ENCODE data around the gene CD6. TPM values are rescaled to one million over a fixed set of nuclear protein-coding genes. Genes with fewer than 3 reads are reported as not detected.

Gene CD6
- total RNA-seq, 1 experiment from 2014 or later = not detected

DNA sequence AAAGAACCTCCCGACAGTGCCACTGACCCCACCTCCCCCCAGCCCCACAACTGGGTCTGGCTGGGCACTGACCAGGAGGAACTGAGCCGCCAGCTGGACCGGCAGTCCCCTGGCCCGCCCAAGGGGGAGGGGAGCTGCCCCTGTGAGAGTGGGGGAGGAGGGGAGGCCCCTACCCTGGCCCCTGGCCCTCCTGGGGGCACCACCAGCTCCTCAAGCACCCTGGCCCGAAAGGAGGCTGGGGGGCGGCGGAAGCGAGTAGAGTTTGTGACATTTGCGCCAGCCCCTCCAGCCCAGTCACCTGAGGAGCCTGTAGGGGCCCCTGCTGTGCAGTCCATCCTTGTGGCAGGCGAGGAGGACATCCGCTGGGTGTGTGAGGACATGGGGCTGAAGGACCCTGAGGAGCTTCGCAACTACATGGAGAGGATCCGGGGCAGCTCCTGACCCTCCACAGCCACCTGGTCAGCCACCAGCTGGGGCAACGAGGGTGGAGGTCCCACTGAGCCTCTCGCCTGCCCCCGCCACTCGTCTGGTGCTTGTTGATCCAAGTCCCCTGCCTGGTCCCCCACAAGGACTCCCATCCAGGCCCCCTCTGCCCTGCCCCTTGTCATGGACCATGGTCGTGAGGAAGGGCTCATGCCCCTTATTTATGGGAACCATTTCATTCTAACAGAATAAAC lies 34.9 kb upstream of the CD6 start:
- Histone ChIP-seq H3K4me1 (ENCODE audit: insufficient read depth, low read length) (no peaks in the 10 kb centered on the region), H2AFZ (ENCODE audit: low read length) (no peak overlapping the region), H3T11ph (ENCODE audit: low read length) (no peak overlapping the region), H3K79me1 (ENCODE audit: insufficient read depth, low read depth, low read length, poor library complexity, severe bottlenecking) (no peaks in the 10 kb centered on the region), H3K27me3 (ENCODE audit: insufficient read depth, low read length) (no peaks in the 10 kb centered on the region), H2BK120ac (ENCODE audit: low read depth, low read length, poor library complexity, severe bottlenecking) (no peak overlapping the region), H2BK5ac (ENCODE audit: insufficient read length, low read length) (no peak overlapping the region), H3K4me2 (ENCODE audit: insufficient read depth, insufficient read length, low read length) (no peak overlapping the region), H4K5ac (ENCODE audit: insufficient read length, low read depth, low read length) (no peak overlapping the region), H3K14ac (ENCODE audit: insufficient read depth, low read length) (no peak overlapping the region), H3K9me3 (ENCODE audit: control insufficient read depth, low read depth, low read length) (no peaks in the 10 kb centered on the region), H3K9ac (ENCODE audit: extremely low read depth, insufficient read length, low read length) (no peak overlapping the region), H3K23me2 (ENCODE audit: insufficient read length, low read depth, low read length, poor library complexity, severe bottlenecking) (no peaks in the 10 kb centered on the region), H2AK5ac (ENCODE audit: insufficient read length, low read length) (no peak overlapping the region), H3K4ac (ENCODE audit: low read depth, low read length) (no peak overlapping the region), H3K18ac (ENCODE audit: insufficient read length, low read depth, low read length) (no peak overlapping the region), H2BK12ac (ENCODE audit: insufficient read length, low read depth, low read length) (no peak overlapping the region), H4K91ac (ENCODE audit: insufficient read length, low read depth, low read length) (no peak overlapping the region), H3K79me2 (ENCODE audit: insufficient read depth, low read length) (no peaks in the 10 kb centered on the region), H2BK15ac (ENCODE audit: low read depth, low read length) (no peak overlapping the region), H4K20me1 (ENCODE audit: control insufficient read depth, insufficient read depth, insufficient read length) (no peaks in the 10 kb centered on the region), H3K23ac (ENCODE audit: insufficient read length, low read depth, low read length) (no peak overlapping the region), H3K27ac (ENCODE audit: insufficient read length, low read depth, low read length) (no peak overlapping the region), H4K8ac (replicated peaks; ENCODE audit: insufficient read length, low read depth, low read length) (no peak overlapping the region), H3K56ac (ENCODE audit: insufficient read length, low read depth, low read length) (no peak overlapping the region), H2BK20ac (ENCODE audit: low read depth, low read length, poor library complexity, severe bottlenecking) (no peak overlapping the region)
- Mint-ChIP-seq H3K36me3 (ENCODE audit: insufficient read depth in 1 of 3, low read depth in 3 of 3) (peaks cover 4 to 31% (median 26%) of the 10 kb centered on the region in 3 experiments; a peak in 6 of 7 replicates), H3K4me3 (no peak overlapping the region), H3K4me1 (peaks cover 13 to 19% of the 10 kb centered on the region in 2 experiments), H3K27me3 (ENCODE audit: low read depth) (peaks cover 2% of the 10 kb centered on the region), H3K27ac (peak overlapping the region in 1 of 3 experiments; percentile 18; a peak in 3 of 7 replicates), H3K9me3 (no peaks in the 10 kb centered on the region)
- TF ChIP-seq, protein P1, sequence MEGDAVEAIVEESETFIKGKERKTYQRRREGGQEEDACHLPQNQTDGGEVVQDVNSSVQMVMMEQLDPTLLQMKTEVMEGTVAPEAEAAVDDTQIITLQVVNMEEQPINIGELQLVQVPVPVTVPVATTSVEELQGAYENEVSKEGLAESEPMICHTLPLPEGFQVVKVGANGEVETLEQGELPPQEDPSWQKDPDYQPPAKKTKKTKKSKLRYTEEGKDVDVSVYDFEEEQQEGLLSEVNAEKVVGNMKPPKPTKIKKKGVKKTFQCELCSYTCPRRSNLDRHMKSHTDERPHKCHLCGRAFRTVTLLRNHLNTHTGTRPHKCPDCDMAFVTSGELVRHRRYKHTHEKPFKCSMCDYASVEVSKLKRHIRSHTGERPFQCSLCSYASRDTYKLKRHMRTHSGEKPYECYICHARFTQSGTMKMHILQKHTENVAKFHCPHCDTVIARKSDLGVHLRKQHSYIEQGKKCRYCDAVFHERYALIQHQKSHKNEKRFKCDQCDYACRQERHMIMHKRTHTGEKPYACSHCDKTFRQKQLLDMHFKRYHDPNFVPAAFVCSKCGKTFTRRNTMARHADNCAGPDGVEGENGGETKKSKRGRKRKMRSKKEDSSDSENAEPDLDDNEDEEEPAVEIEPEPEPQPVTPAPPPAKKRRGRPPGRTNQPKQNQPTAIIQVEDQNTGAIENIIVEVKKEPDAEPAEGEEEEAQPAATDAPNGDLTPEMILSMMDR (conservative IDR thresholded peaks at IDR 0.05) = no peak
- no CpG with 5 or more reads among the region's 18 CpGs for whole genome bisulfite sequencing (ENCODE audit: extremely low coverage, insufficient read length, low lambda C conversion rate)
- no peak for DNase-seq

Data from H9 (cell line).